T-helper 22 cell (primary cell): Measurements from ENCODE around the gene PTPN20.

Experiments used
- DNase-seq: peaks from one replicate; pipeline ENCODE4 v3.0.0-alpha.2; 2020; ENCODE audit warnings: low read depth

The PTPN20 gene

GRCh38 chr10:47022311-47023131 is 111.3 kb downstream of the PTPN20 start:
- DNase-seq, result no peak

- DNase-seq, result no peak
These were observed 112.2 kb downstream of the PTPN20 start for GRCh38 chr10:47023237-47024045.

DNA sequence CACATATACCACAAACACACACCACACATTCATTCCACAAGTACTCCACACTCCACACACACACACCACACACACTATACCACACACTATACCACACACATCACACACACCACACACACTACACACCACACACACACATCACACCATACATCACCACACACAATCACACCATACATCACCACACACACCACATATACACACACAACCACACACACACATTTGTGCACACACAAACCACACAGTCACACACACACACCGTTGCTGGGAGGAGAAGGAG is 112.8 kb downstream of the PTPN20 start:
- no peak for DNase-seq

GRCh38 chr10:47024399-47025252 is 113.4 kb downstream of the PTPN20 start:
- no peak for DNase-seq

- no peak for DNase-seq
These were observed 114.0 kb downstream of the PTPN20 start for GRCh38 chr10:47025253-47025539.

DNA sequence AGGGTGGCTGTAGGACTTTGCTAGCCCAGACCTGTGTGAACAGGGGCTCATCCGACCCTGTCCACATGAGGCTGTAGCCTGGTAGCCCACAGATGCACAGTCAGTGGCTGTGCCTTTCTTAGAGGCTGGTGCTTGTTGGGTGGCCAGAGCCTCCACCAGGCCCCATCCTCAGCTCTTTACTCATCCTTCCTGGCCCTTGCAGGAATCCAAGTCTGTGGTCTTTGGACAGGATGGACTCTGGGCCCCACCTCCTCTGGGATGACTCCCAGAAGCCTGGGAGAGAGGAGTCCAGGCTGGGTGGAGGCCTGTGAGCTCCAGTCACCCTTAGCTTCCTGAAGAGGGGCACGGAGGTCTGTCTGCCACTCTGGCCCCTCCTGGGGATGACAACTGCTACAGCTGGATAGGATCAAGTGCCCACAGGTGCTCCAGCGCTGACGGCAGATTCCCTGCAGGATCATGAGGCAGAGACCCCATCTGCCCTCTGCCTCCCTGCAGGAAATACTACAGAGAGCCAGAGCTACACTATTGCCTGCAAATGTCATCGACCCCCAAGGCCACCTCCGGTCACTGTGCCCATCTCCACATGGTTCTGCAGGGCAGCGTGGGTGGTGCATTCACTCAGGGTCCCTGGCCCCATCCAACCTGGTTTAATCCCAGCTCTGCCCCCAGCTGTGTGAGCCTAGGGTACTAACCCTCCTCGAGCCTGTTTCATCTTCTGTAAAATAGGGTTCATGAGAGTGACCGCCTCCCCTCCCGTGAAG is 114.5 kb downstream of the PTPN20 start:
- no peak for DNase-seq

DNA sequence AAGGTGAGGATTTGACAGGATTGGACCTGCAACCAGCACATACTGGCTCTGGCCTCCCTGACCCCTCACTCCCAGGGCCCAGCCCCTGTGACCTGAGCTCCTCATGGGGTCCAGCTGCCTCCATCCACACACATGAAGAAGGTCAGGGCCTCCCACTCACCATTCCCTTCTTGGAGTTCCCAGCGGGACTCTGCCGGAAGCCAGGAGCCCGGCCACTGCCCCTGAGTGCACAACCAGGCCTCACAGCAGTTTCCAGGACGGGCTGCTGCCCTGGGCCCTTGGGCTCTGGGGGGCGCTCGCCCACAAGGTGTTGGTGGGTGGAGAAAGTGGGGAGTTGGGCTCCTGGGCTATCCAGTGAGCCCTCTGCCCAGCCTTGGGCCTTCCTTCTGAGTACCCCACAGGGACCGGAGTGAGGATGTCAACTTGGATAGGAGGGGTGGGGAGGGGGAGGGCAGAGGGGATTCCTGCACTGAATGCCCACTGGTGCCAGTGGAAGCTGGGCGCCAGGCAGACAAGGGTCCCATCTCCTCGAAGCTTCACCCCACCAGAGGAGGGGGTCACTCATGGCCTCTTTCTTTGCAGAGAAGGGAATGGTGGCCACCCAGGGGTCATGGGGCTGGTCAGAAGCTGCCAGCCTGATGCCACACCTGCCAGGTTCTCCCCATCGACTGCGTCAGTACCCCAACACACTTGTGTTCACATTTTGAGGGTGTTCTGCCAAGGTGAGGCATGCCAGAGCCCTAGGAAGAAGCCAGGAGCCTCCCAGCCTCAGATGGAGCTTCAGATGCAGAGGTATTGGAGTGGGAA is 115.3 kb downstream of the PTPN20 start:
- DNase-seq, result no peak

DNA sequence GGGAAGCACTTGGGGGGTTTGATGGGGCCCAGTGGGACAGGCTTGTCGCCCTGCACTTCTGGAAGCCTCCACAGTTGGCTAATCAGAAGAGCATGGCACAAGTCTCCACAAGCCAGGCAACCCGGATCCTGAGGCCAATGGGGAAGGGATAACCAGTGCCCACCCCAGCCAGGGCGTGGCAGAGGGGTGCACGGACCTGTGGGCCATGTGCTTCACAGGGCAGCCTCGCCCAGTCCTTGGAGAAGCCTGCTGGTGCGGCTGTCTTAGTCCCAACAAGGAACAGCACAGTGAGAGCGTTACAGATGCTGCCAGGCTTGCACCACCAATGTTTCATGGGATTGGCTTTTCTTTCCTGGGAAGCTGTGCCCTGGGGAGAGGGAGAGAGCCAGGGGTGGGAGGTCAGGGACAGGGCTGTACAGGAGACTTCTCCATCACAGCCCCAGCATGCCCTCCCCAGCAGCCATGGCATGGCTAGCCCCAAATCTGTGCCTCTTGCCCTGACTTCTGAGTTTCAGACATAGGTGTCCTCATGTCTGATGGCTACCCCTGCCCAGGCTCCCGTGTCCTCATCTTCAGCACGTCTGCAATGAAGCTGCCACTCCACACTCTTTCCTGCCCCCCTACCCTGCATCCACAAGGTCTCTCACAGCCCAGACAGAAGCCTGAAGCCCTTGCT is 116.0 kb downstream of the PTPN20 start:
- no peak for DNase-seq

DNA sequence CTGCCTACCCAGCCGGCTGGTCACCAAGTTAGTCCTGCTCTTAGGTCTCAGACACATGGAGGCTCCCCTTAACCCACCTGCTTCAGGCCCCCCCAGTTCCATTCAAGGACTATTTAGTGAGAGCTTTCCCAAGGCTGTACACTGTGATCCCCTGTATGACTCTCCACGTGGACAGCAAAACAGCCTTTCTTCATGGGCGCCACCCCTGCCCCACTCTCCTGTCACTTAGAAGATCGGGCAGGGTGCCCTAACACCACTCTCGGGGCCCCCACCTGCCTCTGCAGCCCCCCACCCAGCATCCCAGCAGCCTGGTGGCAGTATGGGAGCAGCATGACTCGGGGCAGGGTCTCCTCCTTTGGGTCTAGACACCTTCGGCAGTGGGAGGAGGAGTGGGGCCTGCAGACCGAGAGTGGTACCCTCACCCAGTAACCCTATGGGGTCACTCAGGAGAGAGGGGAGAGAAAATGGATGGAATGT is 116.6 kb downstream of the PTPN20 start:
- DNase-seq, result no peak

DNA sequence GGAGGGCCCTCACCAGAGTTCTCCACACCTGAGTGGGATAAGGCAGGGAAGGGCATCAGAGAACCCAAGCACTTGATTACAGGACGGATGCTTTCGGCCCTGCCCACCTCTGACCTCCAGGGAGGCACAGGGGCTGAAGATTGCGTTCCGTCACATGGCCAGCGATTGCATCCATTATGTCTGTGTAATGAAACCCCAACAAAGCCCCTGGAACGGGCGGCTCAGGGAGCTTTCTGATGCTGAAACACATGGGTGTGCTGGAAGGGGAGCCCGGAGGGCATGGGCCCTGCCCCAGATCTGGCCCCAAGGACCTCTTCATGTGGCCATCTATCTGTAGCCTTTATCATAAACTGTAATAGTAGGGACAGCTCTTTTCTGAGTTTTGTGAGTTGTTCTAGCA is 117.2 kb downstream of the PTPN20 start:
- DNase-seq, result no peak

GRCh38 chr10:47029181-47030009 is 118.2 kb downstream of the PTPN20 start:
- no peak for DNase-seq

DNA sequence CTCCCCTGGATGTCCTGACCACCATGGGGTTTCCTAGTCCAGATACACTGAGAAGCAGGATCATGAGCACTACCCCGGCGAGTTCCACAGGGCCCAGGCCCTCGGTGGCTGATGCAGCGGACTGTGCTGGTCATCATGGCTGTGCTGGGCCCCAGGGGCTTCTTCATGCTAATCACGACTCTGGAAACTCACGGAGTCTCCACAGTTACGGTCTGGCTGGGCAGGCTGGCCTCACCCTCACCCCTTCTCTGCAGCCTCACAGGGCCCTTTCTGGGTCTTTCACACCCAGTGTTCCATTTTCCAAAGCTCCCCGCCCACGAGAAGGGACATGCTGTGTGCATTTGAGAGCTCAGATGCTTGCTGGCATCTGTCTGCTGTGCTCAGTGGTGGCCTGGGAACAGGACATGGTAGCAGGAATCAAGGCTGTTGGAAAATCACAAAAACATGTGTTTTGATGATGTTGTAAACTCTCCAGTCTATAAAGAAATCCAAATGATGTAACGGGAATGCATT is 119.0 kb downstream of the PTPN20 start:
- DNase-seq, result no peak

DNA sequence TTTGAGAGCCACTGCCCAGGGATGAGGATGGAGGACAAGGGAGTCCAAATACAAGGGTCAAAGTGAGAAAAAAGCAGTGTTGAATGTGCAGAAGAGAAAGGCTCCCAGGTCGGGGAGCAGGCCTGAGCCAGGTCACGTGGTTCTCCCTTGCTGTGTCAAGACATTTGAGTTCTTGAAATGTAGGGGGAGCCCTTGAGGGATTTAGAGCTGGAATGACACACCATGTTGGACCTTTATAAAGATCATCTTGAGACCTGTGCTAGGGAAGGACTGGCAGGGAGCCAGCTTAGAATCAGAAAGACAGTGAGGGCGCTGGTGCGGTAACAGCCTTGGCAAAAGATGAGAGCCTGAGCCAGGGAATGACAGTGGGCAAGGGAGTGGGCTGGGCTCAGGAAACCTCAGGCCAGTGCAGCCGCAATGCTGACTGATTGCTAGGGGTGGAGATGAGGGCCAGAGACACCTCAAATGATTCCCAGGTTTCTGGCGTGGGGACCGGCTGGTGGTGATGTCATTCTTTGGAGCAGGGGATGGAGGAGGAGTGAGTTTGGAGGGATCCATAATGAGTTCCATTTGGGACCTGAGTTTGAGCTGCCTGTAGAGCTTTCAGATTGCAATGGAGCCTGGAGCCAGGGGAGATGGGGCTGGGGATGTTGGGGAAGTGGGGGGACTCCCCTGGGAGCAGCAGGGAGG is 120.1 kb downstream of the PTPN20 start:
- no peak for DNase-seq

GRCh38 chr10:47031901-47032465 is 120.8 kb downstream of the PTPN20 start:
- DNase-seq, result no peak

GRCh38 chr10:47033081-47033480 is 121.9 kb downstream of the PTPN20 start:
- no peak for DNase-seq

DNA sequence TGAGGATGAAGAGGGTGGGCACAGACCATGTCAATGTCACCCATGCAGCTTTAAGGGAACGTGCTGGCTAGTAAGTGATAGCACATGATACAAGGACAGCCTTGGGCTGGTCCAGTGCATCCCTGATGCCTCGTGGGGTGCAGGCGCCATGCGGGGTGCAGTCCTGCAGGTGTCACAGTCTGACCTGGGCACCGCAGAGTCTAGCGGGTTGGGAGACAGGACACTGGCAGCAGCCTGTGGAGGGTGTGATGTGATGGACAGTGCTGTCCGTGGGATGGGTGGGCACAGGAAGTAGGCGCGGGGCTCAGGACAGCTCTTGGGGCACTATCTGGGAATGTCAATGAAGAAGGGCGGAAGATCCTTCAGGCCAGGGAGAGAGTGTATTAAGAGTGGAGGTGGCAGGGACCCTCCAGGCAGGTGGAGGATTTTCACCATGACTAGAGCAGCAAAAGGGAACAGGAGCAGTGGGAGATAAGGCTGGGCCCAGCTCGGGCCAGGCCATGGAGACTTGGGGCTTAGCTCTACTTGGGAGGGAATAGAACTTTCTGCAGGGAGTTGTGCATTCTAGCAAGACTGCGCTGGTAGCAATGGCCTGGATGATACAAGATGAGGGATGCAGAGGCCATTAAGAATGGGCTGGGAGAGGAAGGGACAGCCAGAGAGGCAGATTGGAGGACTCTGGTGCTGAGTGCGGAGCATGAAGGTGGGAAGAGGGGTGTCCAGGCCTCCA is 122.5 kb downstream of the PTPN20 start:
- no peak for DNase-seq

- no peak for DNase-seq
These were observed 123.3 kb downstream of the PTPN20 start for GRCh38 chr10:47034441-47035051.
